Neutrophil (primary cell): ENCODE data around the gene SYT14.
"Not testable (repeated sequence)": the region's sequence is repeated elsewhere in the genome, so short reads cannot be mapped to it uniquely, and the experiment has no call there.

Experiments used
- H3K27ac ChIP-seq: fragments of 200-600 bp; sonication (generic); 2 replicates; pipeline ENCODE4 v1.5.1; 2016; ENCODE audit warnings: mild to moderate bottlenecking, moderate library complexity
- H3K27me3 ChIP-seq: fragments of 200-600 bp; sonication (generic); 2 replicates; pipeline ENCODE4 v1.6.0; 2016; ENCODE audit warnings: mild to moderate bottlenecking
- H3K36me3 ChIP-seq: fragments of 200-600 bp; sonication (generic); 2 replicates; pipeline ENCODE4 v1.5.1; 2017
- H3K4me1 ChIP-seq, 2 experiments: fragments of 200-600 bp in 1 of 2; sonication (generic) in 1 of 2; 1 replicate in 1 of 2; 2 replicates in 1 of 2; pipeline versions ENCODE4 v1.5.1 to v1.6.1; 2013 to 2016; ENCODE audit warnings: low read depth in 1 of 2, low read length in 1 of 2, mild to moderate bottlenecking in 1 of 2, moderate library complexity in 1 of 2; ENCODE audit not compliant: control insufficient read depth in 1 of 2, insufficient read depth in 1 of 2
- H3K4me3 ChIP-seq, 2 experiments: fragments of 200-600 bp in 1 of 2; sonication (generic) in 1 of 2; 1 replicate in 1 of 2; 2 replicates in 1 of 2; pipeline ENCODE4 v1.5.1; 2013 to 2016; ENCODE audit warnings: low read depth in 1 of 2, low read length in 1 of 2, mild to moderate bottlenecking in 1 of 2, moderate library complexity in 1 of 2
- H3K9me3 ChIP-seq: fragments of 200-600 bp; sonication (generic); 2 replicates; pipeline ENCODE4 v1.5.1; 2016
- TF ChIP-seq, protein P1 (sequence below): fragments of 200-600 bp; sonication (generic); IDR thresholded peaks from 2 replicates; pipeline ENCODE4 v1.5.1; 2016; ENCODE audit warnings: antibody characterized with exemption

Gene SYT14

DNA sequence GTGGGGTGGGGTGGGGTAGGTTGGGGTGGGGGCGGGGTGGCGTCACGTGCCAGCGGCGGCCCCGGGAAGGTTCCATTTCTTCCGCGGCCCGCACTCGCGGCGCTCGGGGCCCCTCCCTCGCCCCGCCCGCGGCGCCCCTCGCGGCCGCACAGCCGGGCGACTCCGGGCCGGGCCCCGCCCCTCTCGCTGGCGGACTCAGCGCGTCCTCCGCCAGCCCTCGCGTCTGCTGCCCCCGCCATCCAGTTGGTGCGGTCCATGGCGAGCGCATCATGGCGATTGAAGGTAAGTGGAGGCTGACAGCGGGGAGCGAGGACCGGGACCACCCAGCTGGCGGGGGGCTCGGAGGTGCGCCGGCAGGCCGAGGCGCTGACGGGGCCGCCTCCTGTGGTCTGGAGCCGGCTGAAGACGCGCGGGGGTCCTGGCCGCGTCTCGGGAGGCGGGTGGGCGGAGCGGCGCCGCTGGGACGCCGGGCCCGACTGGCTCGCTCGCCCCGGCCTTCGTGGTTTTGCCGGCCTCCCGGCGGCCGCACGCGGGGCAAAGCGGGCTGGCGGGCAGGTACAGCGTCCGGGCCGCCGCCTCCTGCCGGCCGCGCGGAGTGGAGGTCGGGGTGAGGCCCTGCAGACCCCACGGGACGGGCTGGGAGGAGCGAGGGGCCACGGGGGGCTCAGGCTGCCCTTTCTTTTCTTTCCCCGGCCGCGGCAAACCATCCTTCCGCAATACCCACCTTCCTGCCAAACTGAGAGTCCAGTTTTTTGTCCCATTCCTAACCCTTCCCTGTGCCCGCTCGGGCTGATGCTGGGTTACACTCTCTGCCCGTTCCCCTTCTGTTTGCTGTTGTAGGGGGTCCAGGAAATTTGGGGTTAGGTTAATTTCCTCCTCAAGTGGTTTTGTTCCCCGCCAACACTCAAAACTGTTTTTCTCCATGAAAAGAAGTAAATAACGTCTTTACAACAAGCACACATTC is at the start of gene SYT14:
TSS of gene SYT14 (plus strand) at position 222 of the 964 bp plus-strand sequence. CDS start at position 270, 48 bp downstream.
- Histone ChIP-seq H3K36me3 (no peaks in the 10 kb centered on the region), H3K9me3 (no peaks in the 10 kb centered on the region), H3K27me3 (peaks cover 91% of the 10 kb centered on the region), H3K27ac (no peak within 1 kb of the TSS), H3K4me3 (no peak within 1 kb of the TSS), H3K4me1 (no peaks in the 10 kb centered on the region)
- TF ChIP-seq, protein P1, sequence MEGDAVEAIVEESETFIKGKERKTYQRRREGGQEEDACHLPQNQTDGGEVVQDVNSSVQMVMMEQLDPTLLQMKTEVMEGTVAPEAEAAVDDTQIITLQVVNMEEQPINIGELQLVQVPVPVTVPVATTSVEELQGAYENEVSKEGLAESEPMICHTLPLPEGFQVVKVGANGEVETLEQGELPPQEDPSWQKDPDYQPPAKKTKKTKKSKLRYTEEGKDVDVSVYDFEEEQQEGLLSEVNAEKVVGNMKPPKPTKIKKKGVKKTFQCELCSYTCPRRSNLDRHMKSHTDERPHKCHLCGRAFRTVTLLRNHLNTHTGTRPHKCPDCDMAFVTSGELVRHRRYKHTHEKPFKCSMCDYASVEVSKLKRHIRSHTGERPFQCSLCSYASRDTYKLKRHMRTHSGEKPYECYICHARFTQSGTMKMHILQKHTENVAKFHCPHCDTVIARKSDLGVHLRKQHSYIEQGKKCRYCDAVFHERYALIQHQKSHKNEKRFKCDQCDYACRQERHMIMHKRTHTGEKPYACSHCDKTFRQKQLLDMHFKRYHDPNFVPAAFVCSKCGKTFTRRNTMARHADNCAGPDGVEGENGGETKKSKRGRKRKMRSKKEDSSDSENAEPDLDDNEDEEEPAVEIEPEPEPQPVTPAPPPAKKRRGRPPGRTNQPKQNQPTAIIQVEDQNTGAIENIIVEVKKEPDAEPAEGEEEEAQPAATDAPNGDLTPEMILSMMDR = no peak

DNA sequence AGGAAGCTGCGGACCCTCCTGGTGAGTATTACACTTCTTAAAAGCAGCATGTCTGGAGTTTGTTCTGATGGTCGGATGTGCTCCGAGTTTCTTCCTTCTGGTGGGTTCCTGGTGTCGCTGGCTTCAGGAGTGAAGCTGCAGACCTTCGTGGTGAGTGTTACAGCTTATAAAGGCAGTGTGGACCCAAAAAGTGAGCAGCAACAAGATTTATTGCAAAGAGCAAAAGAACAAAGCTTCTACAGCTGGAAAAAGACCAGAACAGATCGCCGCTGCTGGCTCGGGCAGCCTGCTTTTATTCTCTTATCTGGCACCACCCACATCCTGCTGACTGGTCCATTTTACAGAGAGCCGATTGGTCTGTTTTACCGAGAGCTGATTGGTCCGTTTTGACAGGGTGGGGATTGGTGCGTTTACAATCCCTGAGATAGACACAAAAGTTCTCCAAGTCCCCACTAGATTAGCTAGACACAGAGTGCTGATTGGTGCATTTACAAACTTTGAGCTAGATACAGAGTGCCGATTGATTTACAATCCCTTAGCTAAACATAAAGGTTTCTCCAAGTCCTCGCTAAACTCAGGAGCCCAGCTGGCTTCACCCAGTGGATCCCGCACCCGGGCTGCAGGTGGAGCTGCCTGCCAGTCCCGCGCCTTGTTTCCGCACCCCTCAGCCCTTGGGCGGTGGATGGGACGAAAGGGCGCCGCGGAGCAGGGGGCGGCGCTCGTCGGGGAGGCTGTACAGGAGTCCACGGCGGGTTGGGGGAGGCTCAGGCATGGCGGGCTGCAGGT is 49.5 kb upstream of the SYT14 start:
- not testable (repeated sequence) for H3K4me3 ChIP-seq, H3K36me3 ChIP-seq, H3K27ac ChIP-seq, H3K4me1 ChIP-seq, H3K9me3 ChIP-seq
- peaks cover 15% of the 10 kb centered on the region for H3K27me3 ChIP-seq

DNA sequence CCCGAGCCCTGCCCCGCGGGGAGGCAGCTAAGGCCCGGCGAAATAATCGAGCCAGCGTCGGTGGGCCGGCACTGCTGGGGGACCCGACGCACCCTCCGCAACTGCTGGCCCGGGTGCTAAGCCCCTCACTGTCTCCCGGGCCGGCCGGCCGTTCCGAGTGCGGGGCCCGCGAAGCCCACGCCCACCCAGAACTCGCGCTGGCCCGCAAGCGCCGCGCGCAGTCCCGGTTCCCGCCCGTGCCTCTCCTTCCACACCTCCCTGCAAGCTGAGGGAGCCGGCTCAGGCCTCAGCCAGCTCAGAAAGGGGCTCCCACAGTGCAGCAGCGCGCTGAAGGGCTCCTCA is 49.0 kb upstream of the SYT14 start:
- TF ChIP-seq, protein P1 = no peak

DNA sequence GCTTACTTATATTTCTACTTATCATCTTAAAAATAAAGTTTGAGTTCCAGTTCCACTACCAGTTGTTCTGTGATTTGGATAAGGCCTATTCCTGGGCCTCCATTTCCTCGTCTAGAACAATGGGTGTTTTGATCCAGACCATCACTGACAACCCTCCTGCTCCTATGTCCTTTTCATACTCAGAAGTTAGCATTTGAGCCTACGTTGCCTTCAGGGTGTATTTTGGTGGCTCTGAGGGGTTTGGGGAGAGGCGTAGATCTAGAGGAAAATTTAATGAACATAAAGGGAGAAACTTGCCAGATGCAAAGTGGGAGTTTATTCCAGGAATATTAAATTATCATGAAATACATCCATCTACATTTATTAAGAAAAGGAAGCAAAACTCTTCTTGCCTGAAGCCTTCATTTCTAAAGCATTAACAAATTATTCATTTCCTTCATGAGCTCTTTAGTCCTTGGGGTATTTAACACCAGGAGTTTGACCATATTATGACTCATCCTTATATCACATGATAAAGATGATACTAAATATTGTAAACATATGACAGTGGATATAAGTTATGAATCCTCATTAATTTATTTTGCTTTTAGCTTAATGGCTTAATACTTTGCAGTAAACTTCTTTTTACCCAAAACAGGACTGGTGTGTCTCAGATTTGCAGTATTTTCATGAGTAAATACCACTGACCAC is 47.2 kb upstream of the SYT14 start:
- Histone ChIP-seq H3K4me3 (no peak overlapping the region), H3K4me1 (no peaks in the 10 kb centered on the region), H3K27me3 (no peaks in the 10 kb centered on the region), H3K27ac (no peak overlapping the region), H3K9me3 (no peaks in the 10 kb centered on the region), H3K36me3 (no peaks in the 10 kb centered on the region)
- TF ChIP-seq, protein P1 = no peak

More for the DNA sequence above, 49.0 kb upstream of the SYT14 start:
- Histone ChIP-seq H3K4me3 (no peak overlapping the region), H3K27me3 (peaks cover 9% of the 10 kb centered on the region), H3K4me1 (no peaks in the 10 kb centered on the region), H3K9me3 (no peaks in the 10 kb centered on the region), H3K27ac (no peak overlapping the region), H3K36me3 (no peaks in the 10 kb centered on the region)

DNA sequence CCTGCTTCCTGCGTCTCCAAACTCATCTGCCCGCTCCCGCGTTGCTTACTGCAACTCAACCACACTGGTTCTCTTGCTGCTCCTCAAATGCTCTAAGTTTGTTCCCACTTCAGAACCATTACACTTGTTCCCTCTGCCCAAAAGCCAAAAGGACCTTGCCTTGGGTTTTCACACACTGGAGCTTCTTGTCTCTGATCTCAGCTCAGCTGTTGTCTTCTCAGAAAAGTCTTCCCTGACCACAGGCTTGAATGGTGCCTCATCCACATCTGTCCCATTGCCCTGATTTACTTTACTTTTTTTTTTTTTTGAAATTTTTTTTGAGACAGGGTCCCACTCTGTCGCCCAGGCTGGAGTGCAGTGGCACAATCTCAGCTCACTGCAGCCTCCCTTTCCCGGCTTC is 44.3 kb upstream of the SYT14 start:
- Histone ChIP-seq H3K36me3 (no peaks in the 10 kb centered on the region), H3K27me3 (no peaks in the 10 kb centered on the region), H3K4me1 (no peaks in the 10 kb centered on the region), H3K4me3 (no peak overlapping the region), H3K9me3 (no peaks in the 10 kb centered on the region), H3K27ac (no peak overlapping the region)
- TF ChIP-seq, protein P1 = no peak
